ENCODE data around the gene MFN2. TPM values are rescaled to one million over a fixed set of nuclear protein-coding genes. Genes with fewer than 3 reads are reported as not detected.

MFN2 gene
- polyA plus RNA-seq, 1 of the 3 experiments (the other 2 are of a cell fraction) = 43.2 TPM

DNA sequence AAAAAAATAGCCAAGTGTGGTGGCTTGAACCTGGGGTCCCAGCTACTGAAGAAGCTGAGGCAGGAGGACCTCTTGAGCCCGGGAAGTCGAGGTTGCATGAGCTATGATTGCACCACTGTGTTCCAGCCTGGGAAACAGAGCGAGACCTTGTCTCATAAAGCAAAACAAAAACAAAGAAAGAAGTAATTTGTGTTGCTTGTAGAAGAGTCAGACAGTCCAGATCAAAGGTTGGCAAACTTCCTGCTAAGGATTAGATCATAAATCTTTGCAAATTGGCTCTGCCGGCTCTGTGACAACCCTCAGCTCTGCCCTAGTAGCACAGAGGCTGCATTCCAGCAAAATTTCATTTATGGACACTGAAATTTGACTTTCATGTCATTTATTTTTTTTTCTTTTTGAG lies 19.0 kb upstream of the MFN2 start:
- ChIA-PET POLR2A (interaction anchor here (0.7 kb wide), 1 partner anchor 16 kb away, joined by 3 read pairs; no protein-coding TSS in a partner anchor), CTCF (no interaction called here)
- no peak overlapping the region for H3K4me2 ChIP-seq
- WGBS (ENCODE audit: low lambda C conversion rate) = 64% methylated on average over 4 of the region's 4 CpGs
- peaks cover 21 to 42% of the 10 kb centered on the region in 2 experiments for H3K36me3 ChIP-seq (replicated peaks in 1 of 2; ENCODE audit: control insufficient read depth in 1 of 2, insufficient read depth in 2 of 2, low read length in 1 of 2)
- no peaks in the 10 kb centered on the region for H3K9me2 ChIP-seq
- H3K9me3 ChIP-seq = no peaks in the 10 kb centered on the region
- DNase-seq = no peak
- H3K27ac ChIP-seq (ENCODE audit: low read depth in 2 of 2, low read length in 1 of 2) = no peak overlapping the region
- H3K9ac ChIP-seq = no peak overlapping the region
- H3K79me2 ChIP-seq (ENCODE audit: insufficient read depth) = no peaks in the 10 kb centered on the region
- no peaks in the 10 kb centered on the region for H3K27me3 ChIP-seq (ENCODE audit: insufficient read depth)
- H4K20me1 ChIP-seq (ENCODE audit: insufficient read depth) = no peaks in the 10 kb centered on the region
- H3K4me3 ChIP-seq (ENCODE audit: low read depth in 2 of 2, low read length in 1 of 2) = no peak overlapping the region
- no peak overlapping the region for H2AFZ ChIP-seq (ENCODE audit: low read depth)
- no peaks in the 10 kb centered on the region for H3F3A ChIP-seq (replicated peaks; ENCODE audit: insufficient read depth)
- no peaks in the 10 kb centered on the region for H3K4me1 ChIP-seq (ENCODE audit: control insufficient read depth in 1 of 2, insufficient read depth in 2 of 2, low read depth in 1 of 2, low read length in 1 of 2)
- TF ChIP-seq, protein P1, sequence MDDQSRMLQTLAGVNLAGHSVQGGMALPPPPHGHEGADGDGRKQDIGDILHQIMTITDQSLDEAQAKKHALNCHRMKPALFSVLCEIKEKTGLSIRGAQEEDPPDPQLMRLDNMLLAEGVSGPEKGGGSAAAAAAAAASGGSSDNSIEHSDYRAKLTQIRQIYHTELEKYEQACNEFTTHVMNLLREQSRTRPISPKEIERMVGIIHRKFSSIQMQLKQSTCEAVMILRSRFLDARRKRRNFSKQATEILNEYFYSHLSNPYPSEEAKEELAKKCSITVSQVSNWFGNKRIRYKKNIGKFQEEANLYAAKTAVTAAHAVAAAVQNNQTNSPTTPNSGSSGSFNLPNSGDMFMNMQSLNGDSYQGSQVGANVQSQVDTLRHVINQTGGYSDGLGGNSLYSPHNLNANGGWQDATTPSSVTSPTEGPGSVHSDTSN (IDR thresholded peaks at IDR 0.05) = 0 out of 2 replicates have a peak, but pooled peaks have one; percentile 20
- no peak for TF ChIP-seq FOSL2 (IDR thresholded peaks at IDR 0.05; ENCODE audit: borderline replicate concordance, low read depth)

DNA sequence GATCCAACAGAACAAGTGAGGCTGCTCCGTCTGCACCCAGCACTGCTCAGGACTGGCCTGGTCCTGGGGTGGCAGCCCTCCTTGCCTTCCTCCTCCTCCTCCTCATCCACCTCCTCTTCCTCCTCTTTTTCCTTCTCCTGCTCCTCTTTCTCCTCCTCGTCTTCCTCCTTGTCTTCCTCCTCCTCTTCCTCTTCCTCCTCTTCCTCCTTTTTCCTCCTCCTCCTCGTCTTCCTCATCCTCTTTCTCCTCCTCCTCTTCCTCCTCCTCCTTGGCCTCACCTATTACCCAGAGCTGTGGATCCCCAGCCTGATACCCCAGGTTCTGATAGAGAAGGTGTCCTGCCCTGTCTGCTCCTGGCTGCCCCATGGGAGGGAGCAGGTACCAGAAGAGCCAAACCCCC lies 16.6 kb upstream of the MFN2 start:
- 94% methylated on average over 3 of the region's 3 CpGs for WGBS (ENCODE audit: low lambda C conversion rate)
- POLR2A ChIA-PET = interaction anchor here (1.3 kb wide), 1 partner anchor 10 kb away, joined by 3 read pairs; no protein-coding TSS in a partner anchor
- CTCF ChIA-PET = no interaction called here

More for the DNA sequence above, 16.6 kb upstream of the MFN2 start:
- no peak for DNase-seq
- Histone ChIP-seq H3K27ac (ENCODE audit: low read depth in 2 of 2, low read length in 1 of 2) (no peak overlapping the region), H3K4me2 (no peak overlapping the region), H3F3A (replicated peaks; ENCODE audit: insufficient read depth) (no peaks in the 10 kb centered on the region), H3K9me3 (no peaks in the 10 kb centered on the region), H3K4me3 (ENCODE audit: low read depth in 2 of 2, low read length in 1 of 2) (no peak overlapping the region), H4K20me1 (ENCODE audit: insufficient read depth) (no peaks in the 10 kb centered on the region), H3K9me2 (no peaks in the 10 kb centered on the region), H3K27me3 (ENCODE audit: insufficient read depth) (no peaks in the 10 kb centered on the region), H3K4me1 (ENCODE audit: control insufficient read depth in 1 of 2, insufficient read depth in 2 of 2, low read depth in 1 of 2, low read length in 1 of 2) (no peaks in the 10 kb centered on the region), H3K36me3 (replicated peaks in 1 of 2; ENCODE audit: control insufficient read depth in 1 of 2, insufficient read depth in 2 of 2, low read length in 1 of 2) (peaks cover 20 to 21% of the 10 kb centered on the region in 2 experiments), H2AFZ (ENCODE audit: low read depth) (no peak overlapping the region), H3K79me2 (ENCODE audit: insufficient read depth) (no peaks in the 10 kb centered on the region), H3K9ac (no peak overlapping the region)
- TF ChIP-seq SIN3A (IDR thresholded peaks at IDR 0.05; ENCODE audit: borderline replicate concordance, low read depth, low read length) (no peak), RAD21 (IDR thresholded peaks at IDR 0.05; ENCODE audit: low read length) (no peak), RFX5 (IDR thresholded peaks at IDR 0.05; ENCODE audit: low read length) (no peak), SMC3 (IDR thresholded peaks at IDR 0.05; ENCODE audit: low read depth, low read length) (no peak), EP300 (IDR thresholded peaks at IDR 0.05; ENCODE audit: borderline replicate concordance in 1 of 2, low read depth in 1 of 2, low read length in 1 of 2) (no peak), TEAD4 (IDR thresholded peaks at IDR 0.05; ENCODE audit: borderline replicate concordance, insufficient read depth) (no peak), GABPA (IDR thresholded peaks at IDR 0.05; ENCODE audit: low read depth) (no peak), CHD2 (IDR thresholded peaks at IDR 0.05; ENCODE audit: low read length, partially characterized antibody) (no peak), MEF2A (IDR thresholded peaks at IDR 0.05; ENCODE audit: borderline replicate concordance, low read depth) (no peak), RCOR1 (IDR thresholded peaks at IDR 0.05; ENCODE audit: low read length) (no peak), POLR2AphosphoS5 (IDR thresholded peaks at IDR 0.05; ENCODE audit: low read depth, low read length) (no peak), JUND (IDR thresholded peaks at IDR 0.05) (no peak), RXRA (IDR thresholded peaks at IDR 0.05; ENCODE audit: borderline replicate concordance, low read depth) (no peak), EZH2phosphoT487 (IDR thresholded peaks at IDR 0.05; ENCODE audit: borderline replicate concordance, low read depth) (no peak)
- TF ChIP-seq, protein P2, sequence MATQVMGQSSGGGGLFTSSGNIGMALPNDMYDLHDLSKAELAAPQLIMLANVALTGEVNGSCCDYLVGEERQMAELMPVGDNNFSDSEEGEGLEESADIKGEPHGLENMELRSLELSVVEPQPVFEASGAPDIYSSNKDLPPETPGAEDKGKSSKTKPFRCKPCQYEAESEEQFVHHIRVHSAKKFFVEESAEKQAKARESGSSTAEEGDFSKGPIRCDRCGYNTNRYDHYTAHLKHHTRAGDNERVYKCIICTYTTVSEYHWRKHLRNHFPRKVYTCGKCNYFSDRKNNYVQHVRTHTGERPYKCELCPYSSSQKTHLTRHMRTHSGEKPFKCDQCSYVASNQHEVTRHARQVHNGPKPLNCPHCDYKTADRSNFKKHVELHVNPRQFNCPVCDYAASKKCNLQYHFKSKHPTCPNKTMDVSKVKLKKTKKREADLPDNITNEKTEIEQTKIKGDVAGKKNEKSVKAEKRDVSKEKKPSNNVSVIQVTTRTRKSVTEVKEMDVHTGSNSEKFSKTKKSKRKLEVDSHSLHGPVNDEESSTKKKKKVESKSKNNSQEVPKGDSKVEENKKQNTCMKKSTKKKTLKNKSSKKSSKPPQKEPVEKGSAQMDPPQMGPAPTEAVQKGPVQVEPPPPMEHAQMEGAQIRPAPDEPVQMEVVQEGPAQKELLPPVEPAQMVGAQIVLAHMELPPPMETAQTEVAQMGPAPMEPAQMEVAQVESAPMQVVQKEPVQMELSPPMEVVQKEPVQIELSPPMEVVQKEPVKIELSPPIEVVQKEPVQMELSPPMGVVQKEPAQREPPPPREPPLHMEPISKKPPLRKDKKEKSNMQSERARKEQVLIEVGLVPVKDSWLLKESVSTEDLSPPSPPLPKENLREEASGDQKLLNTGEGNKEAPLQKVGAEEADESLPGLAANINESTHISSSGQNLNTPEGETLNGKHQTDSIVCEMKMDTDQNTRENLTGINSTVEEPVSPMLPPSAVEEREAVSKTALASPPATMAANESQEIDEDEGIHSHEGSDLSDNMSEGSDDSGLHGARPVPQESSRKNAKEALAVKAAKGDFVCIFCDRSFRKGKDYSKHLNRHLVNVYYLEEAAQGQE (IDR thresholded peaks at IDR 0.05; ENCODE audit: low read depth, low read length) = no peak
- TF ChIP-seq, protein P3, sequence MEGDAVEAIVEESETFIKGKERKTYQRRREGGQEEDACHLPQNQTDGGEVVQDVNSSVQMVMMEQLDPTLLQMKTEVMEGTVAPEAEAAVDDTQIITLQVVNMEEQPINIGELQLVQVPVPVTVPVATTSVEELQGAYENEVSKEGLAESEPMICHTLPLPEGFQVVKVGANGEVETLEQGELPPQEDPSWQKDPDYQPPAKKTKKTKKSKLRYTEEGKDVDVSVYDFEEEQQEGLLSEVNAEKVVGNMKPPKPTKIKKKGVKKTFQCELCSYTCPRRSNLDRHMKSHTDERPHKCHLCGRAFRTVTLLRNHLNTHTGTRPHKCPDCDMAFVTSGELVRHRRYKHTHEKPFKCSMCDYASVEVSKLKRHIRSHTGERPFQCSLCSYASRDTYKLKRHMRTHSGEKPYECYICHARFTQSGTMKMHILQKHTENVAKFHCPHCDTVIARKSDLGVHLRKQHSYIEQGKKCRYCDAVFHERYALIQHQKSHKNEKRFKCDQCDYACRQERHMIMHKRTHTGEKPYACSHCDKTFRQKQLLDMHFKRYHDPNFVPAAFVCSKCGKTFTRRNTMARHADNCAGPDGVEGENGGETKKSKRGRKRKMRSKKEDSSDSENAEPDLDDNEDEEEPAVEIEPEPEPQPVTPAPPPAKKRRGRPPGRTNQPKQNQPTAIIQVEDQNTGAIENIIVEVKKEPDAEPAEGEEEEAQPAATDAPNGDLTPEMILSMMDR (IDR thresholded peaks at IDR 0.05) = no peak
- TF ChIP-seq, protein P1 (IDR thresholded peaks at IDR 0.05) = no peak

All from SK-N-SH (cell line).